IMR-90 (cell line): ENCODE measurements around the gene ENPP6. TPM values are rescaled to one million over a fixed set of nuclear protein-coding genes. Genes with fewer than 3 reads are reported as not detected.

Experiments
- ATAC-seq: fragments of 200-7000 bp; cut with Tn5 transposase; 2 replicates; pipeline ENCODE4 v1.9.1; 2020; ENCODE audit warnings: low read depth, mild to moderate bottlenecking, moderate library complexity
- BruUV-seq: library from RNA; stranded (reverse); fragments of 400-500 nt; replicated peaks from 2 replicates; lab custom pipeline; 2021; lab: Mats Ljungman, UMichigan
- CTCF ChIA-PET: fragments of 300-600 bp; formaldehyde crosslinking; extraction: SDS; loops from one replicate; lab custom pipeline; 2021; ENCODE audit warnings: antibody characterized with exemption; lab: Yijun Ruan, JAX
- POLR2A ChIA-PET: fragments of 300-600 bp; sonication (Branson Sonifier 250); formaldehyde crosslinking; loops from one replicate; lab custom pipeline; 2022; ENCODE audit warnings: antibody characterized with exemption; ENCODE audit not compliant: unreplicated experiment; lab: Charles Lee
- DNase-seq: peaks from one replicate; pipeline ENCODE4 v3.0.0; 2013
- H2AFZ ChIP-seq: replicated peaks from 2 replicates; pipeline ENCODE3; 2013; ENCODE audit warnings: low read length, mild to moderate bottlenecking; ENCODE audit not compliant: poor library complexity
- H2AK5ac ChIP-seq: 2 replicates; pipeline ENCODE4 v1.6.1; 2013; ENCODE audit warnings: low read depth, low read length, inconsistent platforms
- H2AK9ac ChIP-seq: replicated peaks from 2 replicates; pipeline ENCODE3; 2013; ENCODE audit warnings: mild to moderate bottlenecking, low read depth, low read length, moderate library complexity; ENCODE audit not compliant: poor library complexity
- H2BK120ac ChIP-seq: 2 replicates; pipeline ENCODE4 v1.6.1; 2013; ENCODE audit warnings: low read depth, low read length, inconsistent platforms
- H2BK15ac ChIP-seq: 3 replicates; pipeline ENCODE4 v1.6.1; 2013; ENCODE audit warnings: low read depth, low read length, inconsistent platforms
- H2BK20ac ChIP-seq: 2 replicates; pipeline ENCODE4 v1.6.1; 2013; ENCODE audit warnings: low read depth, mild to moderate bottlenecking, inconsistent platforms, low read length, moderate library complexity
- H2BK5ac ChIP-seq: 2 replicates; pipeline ENCODE4 v1.6.1; 2013; ENCODE audit warnings: mild to moderate bottlenecking, low read depth, low read length, inconsistent platforms; ENCODE audit not compliant: poor library complexity, severe bottlenecking
- H3K14ac ChIP-seq: replicated peaks from 2 replicates; pipeline ENCODE4 v1.6.1; 2013; ENCODE audit warnings: low read depth, low read length, inconsistent platforms
- H3K18ac ChIP-seq: 2 replicates; pipeline ENCODE4 v1.6.1; 2013; ENCODE audit warnings: low read depth, low read length, control low read depth
- H3K23ac ChIP-seq: 2 replicates; pipeline ENCODE4 v1.6.1; 2013; ENCODE audit warnings: low read depth, low read length, inconsistent platforms
- H3K27ac ChIP-seq: 2 replicates; pipeline ENCODE4 v1.5.1; 2013; ENCODE audit warnings: mild to moderate bottlenecking, control low read depth, low read length; ENCODE audit not compliant: insufficient read depth
- H3K27me3 ChIP-seq: 2 replicates; pipeline ENCODE4 v1.6.1; 2013; ENCODE audit warnings: low read length; ENCODE audit not compliant: control insufficient read depth, insufficient read depth
- H3K36me3 ChIP-seq: 2 replicates; pipeline ENCODE4 v1.6.1; 2013; ENCODE audit warnings: low read length, mixed read lengths; ENCODE audit not compliant: control insufficient read depth, insufficient read depth
- H3K4ac ChIP-seq: 2 replicates; pipeline ENCODE4 v1.6.1; 2013; ENCODE audit warnings: low read depth, low read length, inconsistent platforms
- H3K4me1 ChIP-seq: 2 replicates; pipeline ENCODE4 v1.6.1; 2013; ENCODE audit warnings: low read length, mixed read lengths; ENCODE audit not compliant: control insufficient read depth, insufficient read depth
- H3K4me2 ChIP-seq: 2 replicates; pipeline ENCODE4 v1.6.1; 2013; ENCODE audit warnings: low read depth, mild to moderate bottlenecking, control low read depth, low read length, moderate library complexity
- H3K4me3 ChIP-seq: 2 replicates; pipeline ENCODE4 v1.5.1; 2013; ENCODE audit warnings: low read depth, mild to moderate bottlenecking, control low read depth, low read length, moderate library complexity; ENCODE audit not compliant: insufficient read depth
- H3K56ac ChIP-seq: 2 replicates; pipeline ENCODE4 v1.6.1; 2013; ENCODE audit warnings: low read length, inconsistent platforms; ENCODE audit not compliant: insufficient read depth; ENCODE audit errors: extremely low read depth
- H3K79me1 ChIP-seq, 2 experiments: 2 replicates each; pipeline ENCODE4 v1.6.1; 2013; ENCODE audit warnings: low read length in 2 of 2, inconsistent platforms in 1 of 2, low read depth in 1 of 2
- H3K9ac ChIP-seq: 2 replicates; pipeline ENCODE4 v1.6.1; 2013; ENCODE audit warnings: low read depth, low read length, control low read depth
- H3K9me1 ChIP-seq: 2 replicates; pipeline ENCODE4 v1.6.1; 2013; ENCODE audit warnings: low read length, inconsistent platforms; ENCODE audit not compliant: insufficient read depth
- H3K9me3 ChIP-seq: 2 replicates; pipeline ENCODE4 v1.6.1; 2013; ENCODE audit warnings: low read length; ENCODE audit not compliant: control insufficient read depth, insufficient read depth
- H4K20me1 ChIP-seq: 2 replicates; pipeline ENCODE4 v1.6.1; 2013; ENCODE audit warnings: low read length, inconsistent platforms; ENCODE audit not compliant: insufficient read depth
- H4K5ac ChIP-seq: 2 replicates; pipeline ENCODE4 v1.6.1; 2013; ENCODE audit warnings: mild to moderate bottlenecking, low read depth, low read length, control low read depth
- H4K8ac ChIP-seq, 2 experiments: 2 replicates each; pipeline ENCODE4 v1.6.1; 2013; ENCODE audit warnings: low read depth in 2 of 2, low read length in 2 of 2, control low read depth in 1 of 2, inconsistent platforms in 1 of 2
- H4K91ac ChIP-seq: 2 replicates; pipeline ENCODE4 v1.6.1; 2013; ENCODE audit warnings: low read depth, low read length, inconsistent platforms; ENCODE audit not compliant: insufficient read depth
- BHLHE40 ChIP-seq: fragments of 150-350 bp; IDR thresholded peaks from 2 replicates; pipeline ENCODE4 v1.6.1; 2016; ENCODE audit warnings: mild to moderate bottlenecking, low read depth, low read length
- CEBPB ChIP-seq: IDR thresholded peaks from 2 replicates; pipeline ENCODE4 v1.6.1; 2012; ENCODE audit warnings: low read depth, low read length, improper control_type of control experiment
- CHD1 ChIP-seq: IDR thresholded peaks from 2 replicates; pipeline ENCODE4 v1.6.1; 2012; ENCODE audit warnings: low read depth, low read length, improper control_type of control experiment
- MXI1 ChIP-seq: IDR thresholded peaks from 2 replicates; pipeline ENCODE4 v1.6.1; 2012; ENCODE audit warnings: low read depth, mild to moderate bottlenecking, low read length, moderate library complexity, borderline replicate concordance
- NFE2L2 ChIP-seq: fragments of 150-350 bp; IDR thresholded peaks from 2 replicates; pipeline ENCODE4 v1.6.1; 2016; ENCODE audit warnings: low read depth, mild to moderate bottlenecking, low read length
- POLR2A ChIP-seq: IDR thresholded peaks from 2 replicates; pipeline ENCODE4 v1.6.1; 2012; ENCODE audit warnings: mild to moderate bottlenecking, low read depth, low read length
- RAD21 ChIP-seq: IDR thresholded peaks from 2 replicates; pipeline ENCODE4 v1.6.1; 2012; ENCODE audit warnings: low read length, improper control_type of control experiment
- RCOR1 ChIP-seq: IDR thresholded peaks from 2 replicates; pipeline ENCODE4 v1.6.1; 2012; ENCODE audit warnings: mild to moderate bottlenecking, low read length, improper control_type of control experiment; ENCODE audit not compliant: insufficient replicate concordance
- RFX5 ChIP-seq: IDR thresholded peaks from 2 replicates; pipeline ENCODE4 v1.8.0; 2012; ENCODE audit warnings: low read depth, mild to moderate bottlenecking, low read length, moderate library complexity
- WGBS, 2 experiments: methylation state at CpG; one replicate each; pipeline versions ENCODE4 v1.1.5 to v1.1.7; 2013; ENCODE audit warnings: missing lambda C conversion rate in 2 of 2; ENCODE audit not compliant: insufficient read length in 1 of 2; ENCODE audit errors: extremely low coverage in 2 of 2; 5-methylcytosine and 5-hydroxymethylcytosine counted together
- dilution Hi-C: fragments of 300-500 bp; cut with HindIII; formaldehyde crosslinking; loops from one replicate; pipeline ENCODE4 v1.14.3; 2018; ENCODE audit warnings: low sequenced_read_pairs; ENCODE audit not compliant: unreplicated experiment
- in situ Hi-C: fragments of 300-500 bp; cut with MboI; formaldehyde crosslinking; loops from 3 replicates; pipeline ENCODE4 v1.14.3; 2019; ENCODE audit warnings: low sequenced_read_pairs, inconsistent platforms, mixed read lengths
- intact Hi-C: fragments of 100-400 bp; cut with micrococcal nuclease; formaldehyde crosslinking; loops from 2 replicates; pipeline ENCODE4 v1.10.0; 2022
- polyA plus RNA-seq, 3 experiments: library from polyadenylated mRNA; depleted of rRNA; stranded (reverse); fragments of >200 nt; gene quantifications; 2 replicates each; pipeline ENCODE4 v1.2.3, GENCODE V29; 2012; ENCODE audit warnings: low replicate concordance in 1 of 3
- total RNA-seq: library from RNA; depleted of rRNA; stranded (reverse); fragments of >200 nt; gene quantifications from 2 replicates; pipeline ENCODE4 v1.2.3, GENCODE V29; 2012
- TF ChIP-seq, protein P1 (sequence below): fragments of 150-350 bp; IDR thresholded peaks from 2 replicates; pipeline ENCODE4 v1.6.1; 2017; ENCODE audit warnings: mild to moderate bottlenecking, antibody characterized with exemption, low read length, low read depth
- TF ChIP-seq, protein P2 (sequence below): fragments of 150-350 bp; IDR thresholded peaks from 2 replicates; pipeline ENCODE4 v1.6.1; 2016; ENCODE audit warnings: low read depth, mild to moderate bottlenecking, low read length, moderate library complexity, borderline replicate concordance

Gene ENPP6
- total and polyA plus RNA-seq, 2 of the 4 experiments (the other 2 are of a cell fraction) = not detected

DNA sequence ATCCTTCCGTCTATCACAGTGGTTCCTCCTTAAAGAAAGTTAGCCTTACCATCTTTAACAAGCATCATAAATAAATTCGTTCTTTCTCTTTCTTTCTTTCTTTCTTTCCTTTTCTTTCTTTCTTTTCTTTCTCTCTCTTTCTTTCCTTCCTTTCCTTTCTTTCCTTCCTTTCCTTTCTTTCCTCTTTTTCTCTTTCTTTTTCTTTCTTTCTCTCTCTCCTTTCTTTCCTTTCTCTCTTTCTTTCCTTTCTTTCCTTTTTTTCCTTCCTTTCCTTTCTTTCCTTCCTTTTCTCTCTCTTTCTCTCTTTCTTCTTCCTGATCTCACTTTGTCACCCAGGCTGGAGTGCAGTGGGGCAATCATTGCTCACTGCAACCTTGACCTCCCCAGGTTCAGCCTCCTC is 60.4 kb downstream of the ENPP6 start:
- intact Hi-C loops (no loop called here), in situ Hi-C loops (no loop called here), dilution Hi-C loops (no loop called here)
- Histone ChIP-seq H3K4me2 (no peak overlapping the region), H4K20me1 (no peaks in the 10 kb centered on the region), H4K5ac (no peak overlapping the region), H3K9me1 (no peaks in the 10 kb centered on the region), H3K9ac (no peak overlapping the region), H3K79me1 (no peaks in the 10 kb centered on the region), H3K27ac (no peak overlapping the region), H2AK9ac (no peak overlapping the region), H4K91ac (no peak overlapping the region), H2AK5ac (no peak overlapping the region), H4K8ac (no peak overlapping the region), H3K4me3 (no peak overlapping the region), H3K18ac (no peak overlapping the region), H2BK20ac (no peak overlapping the region), H2BK120ac (no peak overlapping the region), H3K36me3 (no peaks in the 10 kb centered on the region), H3K14ac (no peak overlapping the region), H3K27me3 (peaks cover 3% of the 10 kb centered on the region; the same call in 1 of the 2 replicates), H3K4ac (no peak overlapping the region), H3K9me3 (no peaks in the 10 kb centered on the region), H2BK5ac (no peak overlapping the region), H2AFZ (no peak overlapping the region), H2BK15ac (no peak overlapping the region), H3K56ac (no peak overlapping the region), H3K23ac (no peak overlapping the region), H3K4me1 (no peaks in the 10 kb centered on the region)
- ChIA-PET POLR2A (no interaction called here), CTCF (no interaction called here)
- no TSS peak for BruUV-seq
- DNase-seq (no peak), ATAC-seq (no peak)
- WGBS, 2 experiments = 100% methylated on average over 1 of the region's 2 CpGs; no CpG with 5 or more reads in 1 of the 2 experiments
- TF ChIP-seq RCOR1 (no peak), BHLHE40 (no peak), RFX5 (no peak), POLR2A (no peak), CEBPB (no peak), MXI1 (no peak), NFE2L2 (no peak), CHD1 (no peak), RAD21 (no peak)
- TF ChIP-seq, protein P1, sequence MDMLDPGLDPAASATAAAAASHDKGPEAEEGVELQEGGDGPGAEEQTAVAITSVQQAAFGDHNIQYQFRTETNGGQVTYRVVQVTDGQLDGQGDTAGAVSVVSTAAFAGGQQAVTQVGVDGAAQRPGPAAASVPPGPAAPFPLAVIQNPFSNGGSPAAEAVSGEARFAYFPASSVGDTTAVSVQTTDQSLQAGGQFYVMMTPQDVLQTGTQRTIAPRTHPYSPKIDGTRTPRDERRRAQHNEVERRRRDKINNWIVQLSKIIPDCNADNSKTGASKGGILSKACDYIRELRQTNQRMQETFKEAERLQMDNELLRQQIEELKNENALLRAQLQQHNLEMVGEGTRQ = no peak
- TF ChIP-seq, protein P2, sequence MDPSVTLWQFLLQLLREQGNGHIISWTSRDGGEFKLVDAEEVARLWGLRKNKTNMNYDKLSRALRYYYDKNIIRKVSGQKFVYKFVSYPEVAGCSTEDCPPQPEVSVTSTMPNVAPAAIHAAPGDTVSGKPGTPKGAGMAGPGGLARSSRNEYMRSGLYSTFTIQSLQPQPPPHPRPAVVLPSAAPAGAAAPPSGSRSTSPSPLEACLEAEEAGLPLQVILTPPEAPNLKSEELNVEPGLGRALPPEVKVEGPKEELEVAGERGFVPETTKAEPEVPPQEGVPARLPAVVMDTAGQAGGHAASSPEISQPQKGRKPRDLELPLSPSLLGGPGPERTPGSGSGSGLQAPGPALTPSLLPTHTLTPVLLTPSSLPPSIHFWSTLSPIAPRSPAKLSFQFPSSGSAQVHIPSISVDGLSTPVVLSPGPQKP = no peak
